Measurements from ENCODE around the gene PLCD4.

Gene PLCD4

DNA sequence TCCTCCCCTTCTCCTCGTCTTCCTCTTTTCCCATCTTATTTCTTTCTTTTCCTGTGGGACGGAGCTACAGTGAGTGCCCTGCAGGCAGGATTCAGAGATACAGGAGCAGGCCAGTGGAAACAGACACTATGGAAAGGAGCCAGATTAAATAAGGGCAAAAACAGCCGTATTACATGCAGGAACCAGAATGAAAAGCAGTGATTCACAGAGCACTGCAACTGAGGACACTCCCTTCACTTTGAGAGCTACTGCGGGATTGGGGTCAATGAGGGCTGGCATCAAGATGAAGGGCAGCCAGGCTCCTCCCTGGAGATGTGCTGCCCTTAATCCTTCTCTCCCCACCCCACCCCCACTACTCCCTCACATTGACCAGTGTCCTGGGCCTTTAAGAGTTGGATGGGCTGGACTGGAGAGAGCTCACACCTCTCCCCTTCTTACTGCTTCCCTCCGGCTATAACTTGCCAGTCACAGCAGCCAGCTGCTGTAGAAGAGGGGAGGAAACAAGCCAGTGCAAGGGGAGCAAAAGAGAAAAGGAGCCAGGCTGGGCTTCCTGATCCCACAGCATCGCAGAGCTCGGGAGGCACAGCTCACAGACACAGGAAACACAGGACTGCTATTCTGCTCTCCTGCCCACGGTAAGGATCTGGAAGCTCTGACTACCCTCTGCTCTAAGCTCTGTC lies at the start of gene PLCD4:
PLCD4 (plus strand) TSS at position 464 of the 680 bp plus-strand sequence. CDS start 7,841 bp downstream, outside the sequence.
- no peaks in the 10 kb centered on the region for H3K27me3 ChIP-seq (ENCODE audit: control insufficient read depth in 1 of 2, insufficient read depth in 2 of 2, low read length in 2 of 2)
- no peaks in the 10 kb centered on the region for H3K9me3 ChIP-seq (ENCODE audit: low read length)
- no peaks in the 10 kb centered on the region for H3K36me3 ChIP-seq (ENCODE audit: insufficient read depth, low read length)
- peak within 1 kb of the TSS; percentile 79 for H3K9ac ChIP-seq (ENCODE audit: low read length)
- H3K27ac ChIP-seq (ENCODE audit: low read depth, low read length): peak within 1 kb of the TSS; percentile 61
- peak within 1 kb of the TSS; percentile 17 to 70 for H3K4me3 ChIP-seq (ENCODE audit: low read depth in 1 of 2, low read length in 2 of 2)
- H3K4me1 ChIP-seq (ENCODE audit: insufficient read depth, low read length): peaks cover 24% of the 10 kb centered on the region

DNA sequence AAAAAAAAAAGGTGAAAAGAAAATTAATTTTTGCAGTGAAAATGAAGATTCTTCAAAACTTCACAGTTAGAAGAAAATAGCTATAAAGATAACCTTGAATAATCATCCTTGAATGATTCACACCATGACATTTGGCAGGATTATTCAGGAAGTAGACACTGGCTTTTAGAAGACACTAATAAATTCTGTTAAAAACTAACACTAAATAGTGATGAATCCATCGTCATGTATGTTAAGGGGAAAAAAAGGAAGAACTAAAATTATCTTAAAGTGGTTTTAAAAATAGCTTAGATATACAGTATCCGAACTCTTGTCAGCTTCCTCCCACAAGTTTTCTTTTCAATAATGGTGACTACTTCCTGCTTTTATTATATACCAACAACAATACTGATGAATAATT lies 49.8 kb upstream of the PLCD4 start:
- no peaks in the 10 kb centered on the region for H3K27me3 ChIP-seq (ENCODE audit: control insufficient read depth in 1 of 2, insufficient read depth in 2 of 2, low read length in 2 of 2)
- H3K9ac ChIP-seq (ENCODE audit: low read length): no peak overlapping the region
- no peaks in the 10 kb centered on the region for H3K9me3 ChIP-seq (ENCODE audit: low read length)
- no peak overlapping the region for H3K4me3 ChIP-seq (ENCODE audit: low read depth in 1 of 2, low read length in 2 of 2)
- H3K27ac ChIP-seq (ENCODE audit: low read depth, low read length): no peak overlapping the region
- H3K36me3 ChIP-seq (ENCODE audit: insufficient read depth, low read length): peaks cover 39% of the 10 kb centered on the region
- H3K4me1 ChIP-seq (ENCODE audit: insufficient read depth, low read length): no peaks in the 10 kb centered on the region

DNA sequence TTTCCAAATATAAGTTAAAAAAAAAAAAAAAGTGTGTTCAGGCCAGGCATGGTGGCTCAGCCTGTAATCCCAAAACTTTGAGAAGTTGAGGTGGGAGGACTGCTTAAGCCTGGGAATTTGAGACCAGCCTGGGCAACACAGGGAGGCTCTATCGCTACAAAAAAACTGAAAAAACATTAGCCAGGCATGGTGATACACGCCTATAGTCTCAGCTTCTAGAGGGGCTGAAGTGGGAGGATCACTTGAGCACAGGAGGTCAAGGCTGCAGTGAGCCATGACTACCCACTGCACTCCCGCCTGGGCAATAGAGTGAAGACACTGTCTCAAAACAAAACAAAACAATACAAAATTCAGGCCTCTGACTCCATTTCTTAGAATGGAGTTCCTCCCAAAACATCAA lies 48.7 kb upstream of the PLCD4 start:
- Histone ChIP-seq H3K27me3 (ENCODE audit: control insufficient read depth in 1 of 2, insufficient read depth in 2 of 2, low read length in 2 of 2) (no peaks in the 10 kb centered on the region), H3K9ac (ENCODE audit: low read length) (no peak overlapping the region), H3K4me3 (ENCODE audit: low read depth in 1 of 2, low read length in 2 of 2) (no peak overlapping the region), H3K9me3 (ENCODE audit: low read length) (no peaks in the 10 kb centered on the region), H3K4me1 (ENCODE audit: insufficient read depth, low read length) (no peaks in the 10 kb centered on the region), H3K27ac (ENCODE audit: low read depth, low read length) (no peak overlapping the region), H3K36me3 (ENCODE audit: insufficient read depth, low read length) (peaks cover 38% of the 10 kb centered on the region)

DNA sequence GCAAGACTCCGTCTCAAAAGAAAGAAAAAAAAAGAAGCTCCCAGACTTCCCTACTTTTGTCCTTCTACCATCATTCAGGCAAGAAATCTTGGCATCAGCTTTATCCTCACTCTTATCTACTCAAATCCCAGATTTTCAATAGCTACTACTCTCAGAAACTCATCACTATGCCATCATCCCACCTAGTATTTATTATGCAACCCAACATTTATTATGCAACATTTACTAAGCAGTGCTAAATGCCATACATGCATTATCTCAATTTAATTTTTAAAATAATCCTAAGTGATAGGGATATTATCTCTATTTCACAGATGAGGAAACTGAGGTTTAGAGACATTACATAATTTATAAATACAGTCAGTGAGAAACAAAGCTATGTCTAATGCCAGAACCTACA lies 43.6 kb upstream of the PLCD4 start:
- no peak overlapping the region for H3K9ac ChIP-seq (ENCODE audit: low read length)
- H3K36me3 ChIP-seq (ENCODE audit: insufficient read depth, low read length): peaks cover 23% of the 10 kb centered on the region
- H3K27ac ChIP-seq (ENCODE audit: low read depth, low read length): no peak overlapping the region
- no peaks in the 10 kb centered on the region for H3K27me3 ChIP-seq (ENCODE audit: control insufficient read depth in 1 of 2, insufficient read depth in 2 of 2, low read length in 2 of 2)
- H3K4me3 ChIP-seq (ENCODE audit: low read depth in 1 of 2, low read length in 2 of 2): no peak overlapping the region
- H3K9me3 ChIP-seq (ENCODE audit: low read length): no peaks in the 10 kb centered on the region
- peaks cover 12% of the 10 kb centered on the region for H3K4me1 ChIP-seq (ENCODE audit: insufficient read depth, low read length)

DNA sequence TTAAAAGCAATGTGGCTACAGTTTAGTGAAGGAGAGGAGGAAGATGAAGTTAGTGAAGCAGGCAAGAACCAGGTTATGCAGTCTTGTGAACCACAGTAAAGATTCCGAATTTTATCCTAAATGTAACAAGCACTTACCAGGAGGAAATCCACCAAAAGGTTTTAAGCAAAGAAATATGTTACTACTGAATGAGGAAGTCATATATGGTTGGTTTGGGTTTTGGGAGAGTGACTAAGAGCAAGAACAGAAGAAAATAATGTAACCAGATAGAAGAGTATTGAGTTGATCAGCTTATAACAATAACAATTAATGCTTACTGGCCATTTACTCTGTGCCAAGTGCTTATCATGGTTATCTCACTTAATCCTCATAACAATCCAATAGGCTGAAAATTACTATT lies 41.4 kb upstream of the PLCD4 start:
- Histone ChIP-seq H3K9ac (ENCODE audit: low read length) (no peak overlapping the region), H3K36me3 (ENCODE audit: insufficient read depth, low read length) (peaks cover 9% of the 10 kb centered on the region), H3K27me3 (ENCODE audit: control insufficient read depth in 1 of 2, insufficient read depth in 2 of 2, low read length in 2 of 2) (no peaks in the 10 kb centered on the region), H3K27ac (ENCODE audit: low read depth, low read length) (no peak overlapping the region), H3K4me1 (ENCODE audit: insufficient read depth, low read length) (peaks cover 30% of the 10 kb centered on the region), H3K9me3 (ENCODE audit: low read length) (no peaks in the 10 kb centered on the region), H3K4me3 (ENCODE audit: low read depth in 1 of 2, low read length in 2 of 2) (no peak overlapping the region)

DNA sequence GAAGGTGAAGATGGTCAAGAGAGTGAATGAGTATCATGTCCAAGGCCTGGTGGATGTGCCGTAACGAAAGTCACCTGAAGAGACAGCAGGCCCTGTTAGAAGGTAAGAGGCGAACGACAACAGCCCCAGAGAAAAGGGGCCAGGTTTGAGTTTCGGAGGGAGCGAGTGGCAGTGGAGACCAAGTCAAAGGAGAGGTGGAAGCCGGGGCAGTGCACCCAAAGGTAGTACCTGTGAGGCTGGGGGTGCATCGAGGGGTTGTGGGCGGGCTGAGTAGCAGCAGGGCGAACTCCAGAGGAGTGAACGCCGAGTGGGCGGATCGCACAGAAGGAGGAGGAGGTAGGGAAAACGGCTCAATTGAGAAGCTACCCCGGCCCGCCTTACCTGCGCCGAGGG lies 39.9 kb upstream of the PLCD4 start:
- Histone ChIP-seq H3K4me1 (ENCODE audit: insufficient read depth, low read length) (peaks cover 31% of the 10 kb centered on the region), H3K36me3 (ENCODE audit: insufficient read depth, low read length) (peaks cover 5% of the 10 kb centered on the region), H3K9me3 (ENCODE audit: low read length) (no peaks in the 10 kb centered on the region), H3K27me3 (ENCODE audit: control insufficient read depth in 1 of 2, insufficient read depth in 2 of 2, low read length in 2 of 2) (no peaks in the 10 kb centered on the region), H3K9ac (ENCODE audit: low read length) (peak overlapping the region; percentile 58), H3K4me3 (ENCODE audit: low read depth in 1 of 2, low read length in 2 of 2) (peak overlapping the region; percentile 80 to 88), H3K27ac (ENCODE audit: low read depth, low read length) (peak overlapping the region; percentile 99)

DNA sequence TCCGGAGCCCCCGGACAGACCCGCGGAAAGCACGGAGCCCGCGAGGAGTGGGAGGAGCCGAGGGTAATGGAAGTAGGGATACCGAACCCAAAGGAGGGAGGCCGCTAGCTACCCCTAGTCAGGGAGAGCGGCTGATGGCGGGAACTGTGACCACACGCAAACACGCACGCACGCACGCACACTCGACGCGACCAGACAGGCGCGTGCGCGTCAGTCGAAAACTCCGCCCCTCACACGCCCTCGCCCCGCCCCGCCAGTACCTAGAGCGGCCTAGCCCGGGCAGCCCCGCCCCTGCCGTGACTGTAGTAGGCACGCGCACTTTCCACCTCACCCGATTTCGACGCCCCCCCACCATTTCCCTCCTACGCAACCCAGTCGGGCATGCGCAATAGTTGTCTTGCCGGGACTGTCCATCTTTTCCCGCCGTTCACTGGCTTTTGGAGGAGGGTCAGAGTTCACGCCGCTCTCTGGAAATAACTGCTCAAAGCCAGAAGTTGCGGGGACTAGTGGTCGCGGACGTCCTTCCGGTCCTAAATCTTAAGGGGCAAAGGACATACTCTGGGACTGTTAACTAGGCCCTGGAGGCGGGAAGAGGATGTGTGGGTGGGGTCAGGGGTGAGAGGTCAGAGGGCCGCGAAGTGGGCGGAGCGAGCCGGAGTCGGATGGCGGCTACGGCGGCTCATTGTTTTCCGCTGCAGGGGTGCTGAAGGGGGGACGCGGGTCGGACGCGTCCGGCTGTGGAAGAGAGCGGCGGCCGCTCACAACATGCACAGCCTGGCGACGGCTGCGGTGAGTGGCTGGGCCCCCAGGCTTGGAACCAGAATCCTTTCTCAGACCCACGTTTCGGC lies 39.3 kb upstream of the PLCD4 start, which contains the start of the genes CNOT9 and USP37:
CNOT9 (plus strand) TSS at position 650 of the 848 bp plus-strand sequence; CDS start at position 766, 116 bp downstream.
USP37 (minus strand) TSS at position 162 of the 848 bp plus-strand sequence. CDS start 9,698 bp downstream, outside the sequence.
- Histone ChIP-seq H3K27ac (ENCODE audit: low read depth, low read length) (peak within 1 kb of the TSS; percentile 99), H3K4me3 (ENCODE audit: low read depth in 1 of 2, low read length in 2 of 2) (peak within 1 kb of the TSS; percentile 80 to 92), H3K9me3 (ENCODE audit: low read length) (no peaks in the 10 kb centered on the region), H3K36me3 (ENCODE audit: insufficient read depth, low read length) (peaks cover 3% of the 10 kb centered on the region), H3K9ac (ENCODE audit: low read length) (peak within 1 kb of the TSS; percentile 90), H3K4me1 (ENCODE audit: insufficient read depth, low read length) (peaks cover 31% of the 10 kb centered on the region), H3K27me3 (ENCODE audit: control insufficient read depth in 1 of 2, insufficient read depth in 2 of 2, low read length in 2 of 2) (no peaks in the 10 kb centered on the region)

DNA sequence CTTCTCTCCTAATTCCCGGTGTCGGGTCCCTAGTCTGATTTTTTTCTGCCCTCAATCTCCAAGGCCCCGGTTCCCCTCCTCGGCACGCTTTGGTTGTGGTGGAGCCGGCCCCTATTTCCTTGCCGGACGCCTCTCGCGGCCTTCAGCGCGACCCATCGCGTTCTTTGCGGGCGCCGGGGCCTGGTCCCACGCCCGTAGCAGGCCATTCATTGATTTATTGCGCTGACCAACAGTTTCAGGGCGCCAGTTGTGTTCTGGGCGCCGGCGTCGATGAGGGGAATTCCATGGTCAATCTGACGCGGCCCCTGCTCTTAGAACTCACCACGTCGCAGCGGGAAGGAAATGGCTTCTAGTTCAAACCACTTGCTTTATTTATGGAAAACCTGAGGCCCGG lies 38.7 kb upstream of the PLCD4 start:
- H3K4me1 ChIP-seq (ENCODE audit: insufficient read depth, low read length): peaks cover 31% of the 10 kb centered on the region

DNA sequence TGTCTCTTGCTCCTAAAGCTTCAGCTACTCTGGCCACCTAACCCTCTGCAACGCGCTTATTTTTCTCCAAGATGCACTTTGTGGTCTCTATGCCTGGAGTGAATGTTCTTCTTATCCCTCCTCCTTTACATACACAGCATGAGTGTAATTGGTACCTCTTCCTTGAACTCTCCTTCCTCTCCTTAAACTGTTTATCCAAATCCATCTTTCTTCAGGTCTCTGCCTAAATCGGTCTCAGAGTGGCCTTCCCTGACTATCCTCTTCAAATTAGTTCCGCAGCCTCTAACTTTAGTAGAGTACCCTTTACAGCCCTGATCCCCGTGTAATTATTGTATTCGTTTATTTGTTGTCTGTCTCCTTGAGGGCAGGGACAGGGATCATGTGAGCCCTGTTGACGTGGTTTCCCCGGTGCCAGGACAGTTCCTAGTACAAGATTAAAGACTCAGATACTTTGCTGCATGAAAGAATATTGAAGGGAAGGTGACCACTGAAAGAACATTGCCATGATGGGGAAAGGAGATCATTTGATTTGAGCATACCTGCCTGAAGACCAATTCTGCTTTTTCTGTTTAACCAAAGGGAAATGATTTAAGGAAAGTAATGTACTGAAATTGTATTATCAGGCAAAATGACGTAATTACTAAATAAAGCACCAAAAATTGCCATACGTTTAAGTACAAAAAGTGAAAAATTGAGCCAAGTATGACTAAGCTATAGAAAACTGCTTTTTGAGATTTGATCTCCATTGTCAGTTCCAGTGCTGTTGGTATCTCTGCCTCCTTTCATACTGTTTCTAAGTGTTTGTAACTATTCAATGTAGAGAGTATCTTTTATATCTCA lies 37.8 kb upstream of the PLCD4 start:
- peak overlapping the region; percentile 90 for H3K9ac ChIP-seq (ENCODE audit: low read length)
- no peaks in the 10 kb centered on the region for H3K36me3 ChIP-seq (ENCODE audit: insufficient read depth, low read length)
- peak overlapping the region; percentile 99 for H3K27ac ChIP-seq (ENCODE audit: low read depth, low read length)
- H3K4me3 ChIP-seq (ENCODE audit: low read depth in 1 of 2, low read length in 2 of 2): peak overlapping the region; percentile 75 to 92
- H3K4me1 ChIP-seq (ENCODE audit: insufficient read depth, low read length): peaks cover 31% of the 10 kb centered on the region
- no peaks in the 10 kb centered on the region for H3K27me3 ChIP-seq (ENCODE audit: control insufficient read depth in 1 of 2, insufficient read depth in 2 of 2, low read length in 2 of 2)
- H3K9me3 ChIP-seq (ENCODE audit: low read length): no peaks in the 10 kb centered on the region

More for the DNA sequence above, 38.7 kb upstream of the PLCD4 start:
- no peaks in the 10 kb centered on the region for H3K9me3 ChIP-seq (ENCODE audit: low read length)
- no peaks in the 10 kb centered on the region for H3K27me3 ChIP-seq (ENCODE audit: control insufficient read depth in 1 of 2, insufficient read depth in 2 of 2, low read length in 2 of 2)
- H3K27ac ChIP-seq (ENCODE audit: low read depth, low read length): peak overlapping the region; percentile 99
- no peaks in the 10 kb centered on the region for H3K36me3 ChIP-seq (ENCODE audit: insufficient read depth, low read length)
- H3K9ac ChIP-seq (ENCODE audit: low read length): peak overlapping the region; percentile 90
- peak overlapping the region; percentile 75 to 92 for H3K4me3 ChIP-seq (ENCODE audit: low read depth in 1 of 2, low read length in 2 of 2)

DNA sequence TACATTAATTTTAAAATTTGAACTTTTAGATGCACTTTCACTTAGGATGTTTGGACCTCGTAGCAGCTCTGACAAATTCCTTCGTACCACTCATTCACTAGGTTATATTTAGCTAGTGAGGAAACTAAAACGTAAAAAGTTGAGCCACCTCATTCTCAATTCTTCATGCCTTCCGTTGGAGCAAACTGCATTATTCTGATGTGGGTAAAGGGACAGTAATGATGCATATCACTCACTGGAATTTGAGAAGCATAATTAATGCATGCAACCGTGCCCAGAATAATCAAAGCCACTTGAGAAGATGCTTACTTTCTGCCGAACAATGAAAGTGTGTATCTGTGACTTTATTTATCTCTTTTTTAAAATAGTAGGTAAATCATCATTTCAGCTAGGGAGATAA lies 36.8 kb upstream of the PLCD4 start:
- H3K36me3 ChIP-seq (ENCODE audit: insufficient read depth, low read length): no peaks in the 10 kb centered on the region
- H3K27ac ChIP-seq (ENCODE audit: low read depth, low read length): peak overlapping the region; percentile 36
- peaks cover 31% of the 10 kb centered on the region for H3K4me1 ChIP-seq (ENCODE audit: insufficient read depth, low read length)
- no peaks in the 10 kb centered on the region for H3K9me3 ChIP-seq (ENCODE audit: low read length)
- no peaks in the 10 kb centered on the region for H3K27me3 ChIP-seq (ENCODE audit: control insufficient read depth in 1 of 2, insufficient read depth in 2 of 2, low read length in 2 of 2)
- H3K9ac ChIP-seq (ENCODE audit: low read length): peak overlapping the region; percentile 4
- H3K4me3 ChIP-seq (ENCODE audit: low read depth in 1 of 2, low read length in 2 of 2): no peak overlapping the region

DNA sequence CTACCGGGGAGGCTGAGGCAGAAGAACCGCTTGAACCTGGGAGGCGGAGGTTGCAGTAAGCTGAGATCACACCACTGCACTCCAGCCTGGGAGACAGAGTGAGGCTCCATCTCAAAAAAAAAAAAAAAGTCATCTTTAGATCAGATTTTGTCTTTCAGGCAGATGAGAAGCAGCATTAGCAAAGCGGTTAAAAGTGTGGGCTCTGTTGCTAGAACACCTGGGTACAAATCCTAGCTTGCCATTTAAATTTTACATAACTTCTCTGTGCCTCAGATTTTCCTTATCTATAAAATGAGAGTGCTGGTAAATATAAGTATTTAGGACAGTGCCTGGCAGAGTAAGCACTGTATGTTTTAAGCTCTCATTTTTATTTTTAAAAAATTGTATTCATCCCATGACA lies 30.8 kb upstream of the PLCD4 start:
- Histone ChIP-seq H3K9me3 (ENCODE audit: low read length) (no peaks in the 10 kb centered on the region), H3K27me3 (ENCODE audit: control insufficient read depth in 1 of 2, insufficient read depth in 2 of 2, low read length in 2 of 2) (no peaks in the 10 kb centered on the region), H3K4me1 (ENCODE audit: insufficient read depth, low read length) (peaks cover 9% of the 10 kb centered on the region), H3K27ac (ENCODE audit: low read depth, low read length) (no peak overlapping the region), H3K36me3 (ENCODE audit: insufficient read depth, low read length) (peaks cover 6% of the 10 kb centered on the region), H3K9ac (ENCODE audit: low read length) (no peak overlapping the region), H3K4me3 (ENCODE audit: low read depth in 1 of 2, low read length in 2 of 2) (no peak overlapping the region)

Data from muscle layer of colon (tissue), 2 donors.